ENCODE measurements around the gene DPYSL3. TPM values are rescaled to one million over a fixed set of nuclear protein-coding genes. Genes with fewer than 3 reads are reported as not detected.
A peak's percentile ranks its signal among the peaks of the same experiment; 100 is the strongest.

DPYSL3 gene
- total RNA-seq, 2 donors from 2014 or later = 161 to 255 TPM

GRCh38 chr5:147384346-147385193 is 125.3 kb downstream of the DPYSL3 start:
- H3K36me3 ChIP-seq = no peaks in the 10 kb centered on the region
- no peak for TF ChIP-seq CTCF (IDR thresholded peaks at IDR 0.05)
- ATAC-seq (ENCODE audit: insufficient number of reproducible peaks, low FRiP score, low read depth) (no peak), DNase-seq (ENCODE audit: low spot score) (no peak)
- peak overlapping the region in 1 of 2 donors; percentile 12 for H3K27ac ChIP-seq
- H3K27me3 ChIP-seq (replicated peaks; ENCODE audit: insufficient read depth) = no peaks in the 10 kb centered on the region
- H3K9me3 ChIP-seq = no peaks in the 10 kb centered on the region
- no peak overlapping the region for H3K4me3 ChIP-seq
- H3K4me1 ChIP-seq (ENCODE audit: control insufficient read depth in 1 of 2, low read depth in 2 of 2) = no peaks in the 10 kb centered on the region

GRCh38 chr5:147382776-147383175 is 127.1 kb downstream of the DPYSL3 start:
- no peak for TF ChIP-seq CTCF (IDR thresholded peaks at IDR 0.05)
- Histone ChIP-seq H3K9me3 (no peaks in the 10 kb centered on the region), H3K36me3 (no peaks in the 10 kb centered on the region), H3K27ac (peak overlapping the region; percentile 13 to 34), H3K4me1 (ENCODE audit: control insufficient read depth in 1 of 2, low read depth in 2 of 2) (no peaks in the 10 kb centered on the region), H3K4me3 (peak overlapping the region; percentile 62), H3K27me3 (replicated peaks; ENCODE audit: insufficient read depth) (no peaks in the 10 kb centered on the region)
- DNase-seq (ENCODE audit: low spot score) = no peak
- peak; percentile 36 for ATAC-seq (ENCODE audit: insufficient number of reproducible peaks, low FRiP score, low read depth)

GRCh38 chr5:147381555-147381954 is 128.3 kb downstream of the DPYSL3 start:
- ATAC-seq (ENCODE audit: insufficient number of reproducible peaks, low FRiP score, low read depth) (no peak), DNase-seq (ENCODE audit: low spot score) (no peak)
- TF ChIP-seq CTCF (IDR thresholded peaks at IDR 0.05) = no peak
- no peak overlapping the region for H3K4me3 ChIP-seq
- no peaks in the 10 kb centered on the region for H3K27me3 ChIP-seq (replicated peaks; ENCODE audit: insufficient read depth)
- H3K27ac ChIP-seq = no peak overlapping the region
- peaks cover 0 to 5% of the 10 kb centered on the region in 2 donors for H3K4me1 ChIP-seq (ENCODE audit: control insufficient read depth in 1 of 2, low read depth in 2 of 2)
- no peaks in the 10 kb centered on the region for H3K9me3 ChIP-seq
- no peaks in the 10 kb centered on the region for H3K36me3 ChIP-seq

GRCh38 chr5:147377682-147378081 is 132.2 kb downstream of the DPYSL3 start:
- H3K9me3 ChIP-seq = no peaks in the 10 kb centered on the region
- no peaks in the 10 kb centered on the region for H3K36me3 ChIP-seq
- no peak overlapping the region for H3K27ac ChIP-seq
- ATAC-seq (ENCODE audit: insufficient number of reproducible peaks, low FRiP score, low read depth) (no peak), DNase-seq (ENCODE audit: low spot score) (no peak)
- no peak for TF ChIP-seq CTCF (IDR thresholded peaks at IDR 0.05)
- no peaks in the 10 kb centered on the region for H3K27me3 ChIP-seq (replicated peaks; ENCODE audit: insufficient read depth)
- peaks cover 0 to 5% of the 10 kb centered on the region in 2 donors for H3K4me1 ChIP-seq (ENCODE audit: control insufficient read depth in 1 of 2, low read depth in 2 of 2)
- H3K4me3 ChIP-seq = no peak overlapping the region

GRCh38 chr5:147375151-147375550 is 134.7 kb downstream of the DPYSL3 start:
- no peak overlapping the region for H3K27ac ChIP-seq
- TF ChIP-seq CTCF (IDR thresholded peaks at IDR 0.05) = no peak
- no peak overlapping the region for H3K4me3 ChIP-seq
- no peak for ATAC-seq (ENCODE audit: insufficient number of reproducible peaks, low FRiP score, low read depth)
- peaks cover 4 to 11% of the 10 kb centered on the region in 2 donors for H3K4me1 ChIP-seq (ENCODE audit: control insufficient read depth in 1 of 2, low read depth in 2 of 2)
- H3K27me3 ChIP-seq (replicated peaks; ENCODE audit: insufficient read depth) = no peaks in the 10 kb centered on the region
- no peak for DNase-seq (ENCODE audit: low spot score)
- no peaks in the 10 kb centered on the region for H3K36me3 ChIP-seq
- no peaks in the 10 kb centered on the region for H3K9me3 ChIP-seq
